DMS 273 treated with DMSO at 0.1 percent for 48 hours (cell line): ENCODE data around the gene KLRF2.
"Not testable (repeated sequence)": the region's sequence is repeated elsewhere in the genome, so short reads cannot be mapped to it uniquely, and the experiment has no call there.

Experiments used
- DNase-seq: peaks from one replicate; lab custom pipeline; 2025; lab: John Stamatoyannopoulos, UW

The KLRF2 gene

GRCh38 chr12:9881246-9881645 is at the start of gene KLRF2:
Gene KLRF2 (plus strand): TSS chr12:9881489. CDS start chr12:9881596, 107 bp downstream.
- DNase-seq = no peak

GRCh38 chr12:9831720-9832119 is 49.6 kb upstream of the KLRF2 start:
- no peak for DNase-seq

- no peak for DNase-seq
Measured at GRCh38 chr12:9843407-9843806, 37.9 kb upstream of the KLRF2 start.

GRCh38 chr12:9848899-9849298 is 32.4 kb upstream of the KLRF2 start:
- DNase-seq = no peak

GRCh38 chr12:9851050-9851449 is 30.2 kb upstream of the KLRF2 start:
- no peak for DNase-seq

GRCh38 chr12:9851927-9852326 is 29.4 kb upstream of the KLRF2 start:
- no peak for DNase-seq

GRCh38 chr12:9856151-9856550 is 25.1 kb upstream of the KLRF2 start:
- no peak for DNase-seq

GRCh38 chr12:9856894-9857293 is 24.4 kb upstream of the KLRF2 start:
- no peak for DNase-seq

- no peak for DNase-seq
Measured at GRCh38 chr12:9858135-9858534, 23.2 kb upstream of the KLRF2 start.

- no peak for DNase-seq
Measured at GRCh38 chr12:9864913-9865675, 16.2 kb upstream of the KLRF2 start.

GRCh38 chr12:9866860-9867269 is 14.4 kb upstream of the KLRF2 start:
- no peak for DNase-seq

- DNase-seq = no peak
Measured at GRCh38 chr12:9867531-9867930, 13.8 kb upstream of the KLRF2 start.

GRCh38 chr12:9868311-9868801 is 12.9 kb upstream of the KLRF2 start:
- no peak for DNase-seq

GRCh38 chr12:9868951-9869306 is 12.4 kb upstream of the KLRF2 start:
- no peak for DNase-seq

- DNase-seq = no peak
Measured at GRCh38 chr12:9869307-9870161, 11.8 kb upstream of the KLRF2 start, which contains the start of gene CLEC2B. Gene CLEC2B (minus strand): TSS chr12:9869354.

- DNase-seq = no peak
Measured at GRCh38 chr12:9870286-9870866, 10.9 kb upstream of the KLRF2 start.

- no peak for DNase-seq
Measured at GRCh38 chr12:9872162-9872561, 9.1 kb upstream of the KLRF2 start.

GRCh38 chr12:9872742-9873141 is 8.5 kb upstream of the KLRF2 start:
- no peak for DNase-seq

GRCh38 chr12:9876120-9876519 is 5.2 kb upstream of the KLRF2 start:
- DNase-seq = not testable (repeated sequence)

GRCh38 chr12:9880532-9881078 is 684 bp upstream of the KLRF2 start:
- no peak for DNase-seq

GRCh38 chr12:9881988-9882387 is 699 bp downstream of the KLRF2 start:
- no peak for DNase-seq

- no peak for DNase-seq
Measured at GRCh38 chr12:9883175-9883574, 1.9 kb downstream of the KLRF2 start.
